SH-SY5Y (cell line): ENCODE measurements around the gene TRNAU1AP.

ENCODE experiments used
- GATA2 ChIP-seq: IDR thresholded peaks from 2 replicates; pipeline ENCODE4 v1.6.1; 2011; ENCODE audit warnings: mild to moderate bottlenecking, low read depth, low read length
- GATA3 ChIP-seq: IDR thresholded peaks from 2 replicates; pipeline ENCODE4 v1.6.1; 2011; ENCODE audit warnings: low read depth, mild to moderate bottlenecking, low read length, moderate library complexity

- TF ChIP-seq GATA2 (no peak), GATA3 (no peak)
Observed at GRCh38 chr1:28526886-28527285, 26.0 kb upstream of the TRNAU1AP start.
